K562 (cell line): Measurements from ENCODE around the gene CUL1. TPM values are rescaled to one million over a fixed set of nuclear protein-coding genes. Genes with fewer than 3 reads are reported as not detected.

Source experiments
- BACH1 ChIP-seq: fragments of 200-800 bp; sonication (Bioruptor generic); IDR thresholded peaks from 2 replicates; pipeline ENCODE4 v1.6.1; 2016; ENCODE audit warnings: missing genetic modification characterization, missing compliant biosample characterization
- BRD4 ChIP-seq: fragments of 200-600 bp; sonication (generic); IDR thresholded peaks from 2 replicates; pipeline ENCODE4 v1.6.1; 2017; ENCODE audit warnings: inconsistent platforms
- CCNT2 ChIP-seq: IDR thresholded peaks from 2 replicates; pipeline ENCODE4 v1.6.1; 2011; ENCODE audit warnings: borderline replicate concordance, low read depth, mild to moderate bottlenecking, moderate library complexity, mixed read lengths, low read length; ENCODE audit not compliant: insufficient read length; ENCODE audit errors: extremely low read depth
- CHD4 ChIP-seq: fragments of 200-600 bp; sonication (generic); IDR thresholded peaks from 3 replicates; pipeline ENCODE4 v1.6.1; 2012; ENCODE audit warnings: low read depth, mild to moderate bottlenecking, mixed read lengths, low read length, inconsistent platforms; ENCODE audit not compliant: insufficient read depth, insufficient replicate concordance, poor library complexity, severe bottlenecking
- E2F3 ChIP-seq: fragments of 250-450 bp; sonication (Bioruptor Pico); IDR thresholded peaks from 2 replicates; pipeline ENCODE4 v1.4.0; 2020; ENCODE audit warnings: mild to moderate bottlenecking
- E2F5 ChIP-seq: sonication (generic); formaldehyde crosslinking; IDR thresholded peaks from 2 replicates; pipeline ENCODE4 v1.8.0; 2022; ENCODE audit warnings: mild to moderate bottlenecking, missing genetic modification reagents
- ETS2 ChIP-seq: IDR thresholded peaks from 2 replicates; pipeline ENCODE4 v1.6.1; 2016; ENCODE audit warnings: borderline replicate concordance, missing genetic modification characterization, mild to moderate bottlenecking, moderate library complexity, missing compliant biosample characterization; ENCODE audit not compliant: poor library complexity, severe bottlenecking
- FOS ChIP-seq: IDR thresholded peaks from 3 replicates; pipeline ENCODE4 v1.6.1; 2011; ENCODE audit not compliant: insufficient read length; ENCODE audit errors: extremely low read depth
- FOXA3 ChIP-seq, 2 experiments: fragments of 450-650 bp in 1 of 2; sonication (generic) in 1 of 2; formaldehyde crosslinking; IDR thresholded peaks in 1 of 2; conservative IDR thresholded peaks in 1 of 2; 2 replicates each; pipeline versions ENCODE4 v1.4.0 to v1.8.0; 2020 to 2022; ENCODE audit warnings: mild to moderate bottlenecking in 2 of 2, missing genetic modification reagents in 1 of 2
- KAT7 ChIP-seq: sonication (generic); formaldehyde crosslinking; IDR thresholded peaks from 2 replicates; pipeline ENCODE4 v1.8.0; 2022; ENCODE audit warnings: missing genetic modification reagents, mild to moderate bottlenecking, borderline replicate concordance
- LCOR ChIP-seq: sonication (generic); formaldehyde crosslinking; IDR thresholded peaks from 2 replicates; pipeline ENCODE4 v1.8.0; 2022; ENCODE audit warnings: mild to moderate bottlenecking, missing genetic modification reagents
- MXI1 ChIP-seq: IDR thresholded peaks from 2 replicates; pipeline ENCODE4 v1.6.1; 2011; ENCODE audit warnings: low read depth, mild to moderate bottlenecking, improper control_type of control experiment, low read length
- PCBP2 ChIP-seq: fragments of 200-400 bp; formaldehyde crosslinking; IDR thresholded peaks from 2 replicates; pipeline ENCODE4 v1.6.1; 2018; ENCODE audit warnings: low read length, low read depth, mild to moderate bottlenecking, moderate library complexity; ENCODE audit not compliant: poor library complexity, severe bottlenecking
- TEAD1 ChIP-seq, 2 experiments: fragments of 450-650 bp in 1 of 2; sonication (generic) in 1 of 2; formaldehyde crosslinking; IDR thresholded peaks; 2 replicates each; pipeline versions ENCODE4 v1.4.0 to v1.8.0; 2020 to 2022; ENCODE audit warnings: mild to moderate bottlenecking in 2 of 2, missing genetic modification reagents in 1 of 2
- U2AF2 ChIP-seq: fragments of 200-400 bp; formaldehyde crosslinking; optimal IDR thresholded peaks from 2 replicates; pipeline ENCODE3; 2017; ENCODE audit warnings: low read depth, mild to moderate bottlenecking, low read length
- XRCC4 ChIP-seq: IDR thresholded peaks from one replicate; pipeline ENCODE4 v1.6.1; 2011; ENCODE audit not compliant: insufficient read depth, insufficient read length; ENCODE audit errors: extremely low read depth
- ZNF324 ChIP-seq: fragments of 250-450 bp; sonication (Bioruptor Pico); IDR thresholded peaks from 2 replicates; pipeline ENCODE4 v1.4.0; 2020; ENCODE audit warnings: mild to moderate bottlenecking
- ZNF384 ChIP-seq: IDR thresholded peaks from 2 replicates; pipeline ENCODE4 v1.6.1; 2012; ENCODE audit warnings: low read depth, low read length, improper control_type of control experiment
- ZNF583 ChIP-seq: fragments of 250-450 bp; sonication (Bioruptor Pico); IDR thresholded peaks from 2 replicates; pipeline ENCODE4 v1.4.0; 2020
- ZNF76 ChIP-seq: fragments of 250-450 bp; sonication (Bioruptor Pico); IDR thresholded peaks from 2 replicates; pipeline ENCODE4 v1.4.0; 2020; ENCODE audit warnings: mild to moderate bottlenecking, moderate library complexity, borderline replicate concordance
- polyA plus RNA-seq, 8 experiments: library from polyadenylated mRNA; depleted of rRNA in 4 of 8; stranded (reverse) in 5 of 8; unstranded in 3 of 8; fragments of >200 nt; fragmentation: Nextera tagmentation in 2 of 8; fragmentation: Illumina TruSeq in 1 of 8; extraction: Ambion mirVana in 2 of 8; extraction: Trizol in 1 of 8; gene quantifications; 2 replicates each; pipeline versions ENCODE4 v1.2.1 to v1.2.3, GENCODE V29; 2011 to 2014; ENCODE audit warnings: inconsistent platforms in 1 of 8, missing spikeins in 1 of 8
- total RNA-seq, 7 experiments: library from RNA; depleted of rRNA in 6 of 7; stranded (reverse); fragments of >200 nt in 6 of 7; fragmentation: Illumina TruSeq in 2 of 7; extraction: Trizol in 2 of 7; gene quantifications; 2 replicates each; pipeline versions ENCODE4 v1.2.1 to v1.2.3, GENCODE V29; 2011 to 2021; ENCODE audit warnings: low replicate concordance in 1 of 7
- TF ChIP-seq, protein P1 (sequence below): fragments of 450-650 bp; IDR thresholded peaks from 2 replicates; pipeline ENCODE4 v1.6.1; 2016; ENCODE audit warnings: low read depth, mild to moderate bottlenecking, moderate library complexity
- TF ChIP-seq, protein P2 (sequence below): fragments of 450-650 bp; IDR thresholded peaks from 2 replicates; pipeline ENCODE4 v1.6.1; 2017; ENCODE audit warnings: antibody characterized with exemption, mild to moderate bottlenecking

Gene CUL1
- total and polyA plus RNA-seq, 9 of the 15 experiments (the other 6 are each of a cell fraction or from before 2014, with no cell fraction given), result 31.5 to 107 (median 96.5) TPM

DNA sequence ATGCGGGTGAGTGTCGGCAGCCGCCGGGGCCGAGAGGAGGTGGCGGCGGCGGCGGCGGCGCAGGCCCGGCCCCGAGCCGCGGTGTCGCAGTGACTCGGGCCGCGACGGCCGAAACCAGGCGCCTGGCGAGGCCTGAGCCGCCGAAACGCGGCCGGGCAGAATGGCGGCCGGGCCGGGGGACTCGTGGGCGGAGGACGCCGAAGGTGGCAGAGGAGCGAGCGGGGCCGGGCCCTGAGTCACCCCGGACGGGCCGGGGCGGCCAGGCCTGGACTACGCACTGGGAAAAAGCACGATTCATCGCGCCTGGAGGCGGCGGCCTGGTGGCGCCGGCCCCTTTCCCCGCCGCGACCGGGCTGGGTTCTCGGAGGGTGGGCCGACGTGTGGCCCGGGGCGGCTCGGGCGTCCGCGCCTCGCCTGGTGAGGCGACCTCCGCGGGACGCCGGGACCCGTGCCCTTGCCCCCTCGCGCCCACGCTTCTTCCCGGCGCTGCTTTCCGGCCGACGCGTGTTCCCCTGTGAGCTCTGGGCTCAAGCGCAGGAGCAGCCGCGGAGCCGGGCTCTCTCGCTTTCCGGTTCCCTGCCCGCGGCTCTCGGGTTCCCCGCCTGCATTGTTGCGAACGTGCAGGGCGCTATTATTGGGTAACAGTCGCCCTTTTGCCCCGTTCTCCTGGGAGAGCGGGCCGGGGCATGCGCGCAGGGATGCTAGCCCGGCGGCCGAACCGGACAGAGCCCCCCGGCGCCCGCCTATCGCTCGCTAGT is 500 bp downstream of the CUL1 start (continued):
- TF ChIP-seq, protein P1, sequence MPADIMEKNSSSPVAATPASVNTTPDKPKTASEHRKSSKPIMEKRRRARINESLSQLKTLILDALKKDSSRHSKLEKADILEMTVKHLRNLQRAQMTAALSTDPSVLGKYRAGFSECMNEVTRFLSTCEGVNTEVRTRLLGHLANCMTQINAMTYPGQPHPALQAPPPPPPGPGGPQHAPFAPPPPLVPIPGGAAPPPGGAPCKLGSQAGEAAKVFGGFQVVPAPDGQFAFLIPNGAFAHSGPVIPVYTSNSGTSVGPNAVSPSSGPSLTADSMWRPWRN, result no peak
- TF ChIP-seq, protein P2, sequence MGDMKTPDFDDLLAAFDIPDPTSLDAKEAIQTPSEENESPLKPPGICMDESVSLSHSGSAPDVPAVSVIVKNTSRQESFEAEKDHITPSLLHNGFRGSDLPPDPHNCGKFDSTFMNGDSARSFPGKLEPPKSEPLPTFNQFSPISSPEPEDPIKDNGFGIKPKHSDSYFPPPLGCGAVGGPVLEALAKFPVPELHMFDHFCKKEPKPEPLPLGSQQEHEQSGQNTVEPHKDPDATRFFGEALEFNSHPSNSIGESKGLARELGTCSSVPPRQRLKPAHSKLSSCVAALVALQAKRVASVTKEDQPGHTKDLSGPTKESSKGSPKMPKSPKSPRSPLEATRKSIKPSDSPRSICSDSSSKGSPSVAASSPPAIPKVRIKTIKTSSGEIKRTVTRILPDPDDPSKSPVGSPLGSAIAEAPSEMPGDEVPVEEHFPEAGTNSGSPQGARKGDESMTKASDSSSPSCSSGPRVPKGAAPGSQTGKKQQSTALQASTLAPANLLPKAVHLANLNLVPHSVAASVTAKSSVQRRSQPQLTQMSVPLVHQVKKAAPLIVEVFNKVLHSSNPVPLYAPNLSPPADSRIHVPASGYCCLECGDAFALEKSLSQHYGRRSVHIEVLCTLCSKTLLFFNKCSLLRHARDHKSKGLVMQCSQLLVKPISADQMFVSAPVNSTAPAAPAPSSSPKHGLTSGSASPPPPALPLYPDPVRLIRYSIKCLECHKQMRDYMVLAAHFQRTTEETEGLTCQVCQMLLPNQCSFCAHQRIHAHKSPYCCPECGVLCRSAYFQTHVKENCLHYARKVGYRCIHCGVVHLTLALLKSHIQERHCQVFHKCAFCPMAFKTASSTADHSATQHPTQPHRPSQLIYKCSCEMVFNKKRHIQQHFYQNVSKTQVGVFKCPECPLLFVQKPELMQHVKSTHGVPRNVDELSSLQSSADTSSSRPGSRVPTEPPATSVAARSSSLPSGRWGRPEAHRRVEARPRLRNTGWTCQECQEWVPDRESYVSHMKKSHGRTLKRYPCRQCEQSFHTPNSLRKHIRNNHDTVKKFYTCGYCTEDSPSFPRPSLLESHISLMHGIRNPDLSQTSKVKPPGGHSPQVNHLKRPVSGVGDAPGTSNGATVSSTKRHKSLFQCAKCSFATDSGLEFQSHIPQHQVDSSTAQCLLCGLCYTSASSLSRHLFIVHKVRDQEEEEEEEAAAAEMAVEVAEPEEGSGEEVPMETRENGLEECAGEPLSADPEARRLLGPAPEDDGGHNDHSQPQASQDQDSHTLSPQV, result no peak; the same call in none of the 2 replicates
- TF ChIP-seq ZNF324 (CRISPR knock-in tag) (no peak), BACH1 (tag) (no peak), ZNF384 (no peak), FOS (no peak), PCBP2 (no peak), ZNF583 (peak; percentile 65; the same call in 1 of the 2 replicates), U2AF2 (no peak), E2F5 (CRISPR knock-in tag) (no peak), FOXA3 (CRISPR knock-in tag; conservative IDR thresholded peaks at IDR 0.05 in 1 of 2, IDR thresholded peaks at IDR 0.05 in 1 of 2) (no peak; a peak in 1 of 4 replicates), MXI1 (no peak), XRCC4 (no peak), E2F3 (CRISPR knock-in tag) (0 out of 2 replicates have a peak, but pooled peaks have one; percentile 18), ETS2 (tag) (no peak), BRD4 (peak; percentile 89; the same call in 1 of the 2 replicates), KAT7 (CRISPR knock-in tag) (no peak; the same call in 1 of the 2 replicates), CCNT2 (peak; percentile 48), ZNF76 (CRISPR knock-in tag) (peak; percentile 77; the same call in 1 of the 2 replicates), LCOR (no peak), TEAD1 (CRISPR knock-in tag; IDR thresholded peaks at IDR 0.05) (peak in 1 of 2 experiments; percentile 19; a peak in 2 of 4 replicates), CHD4 (no peak)
